ENCODE results near the gene RSPH6A. TPM values are rescaled to one million over a fixed set of nuclear protein-coding genes. Genes with fewer than 3 reads are reported as not detected.

Gene RSPH6A
- polyA plus RNA-seq, 1 of the 3 experiments (the other 2 are of a cell fraction) = 0.02 TPM

GRCh38 chr19:45766869-45767346 lies 48.2 kb downstream of the RSPH6A start:
- peak overlapping the region; percentile 60; the same call in 1 of the 2 replicates for H2AFZ ChIP-seq (ENCODE audit: low read depth)
- peak overlapping the region; percentile 78; the same call in 1 of the 2 replicates for H3K9ac ChIP-seq
- peaks cover 0 to 8% of the 10 kb centered on the region in 2 experiments for H3K36me3 ChIP-seq (replicated peaks in 1 of 2; ENCODE audit: control insufficient read depth in 1 of 2, insufficient read depth in 2 of 2, low read length in 1 of 2)
- no peaks in the 10 kb centered on the region for H3K79me2 ChIP-seq (ENCODE audit: insufficient read depth)
- DNase-seq = no peak
- WGBS (ENCODE audit: low lambda C conversion rate) = 83% methylated on average over 14 of the region's 24 CpGs
- peak overlapping the region; percentile 99 for H3K4me2 ChIP-seq
- CTCF ChIA-PET = interaction anchor here (0.8 to 5.1 kb wide), 9 partner anchors 9 to 73 kb away, joined by 3 to 33 read pairs (median 3); partner anchors contain the start of gene DMWD
- no peaks in the 10 kb centered on the region for H3K9me3 ChIP-seq
- peaks cover 11% of the 10 kb centered on the region; the same call in 1 of the 2 replicates for H4K20me1 ChIP-seq (ENCODE audit: insufficient read depth)
- peaks cover 25% of the 10 kb centered on the region for H3F3A ChIP-seq (replicated peaks; ENCODE audit: insufficient read depth)
- peak overlapping the region; percentile 1 to 84; a peak in 2 of 4 replicates for H3K27ac ChIP-seq (ENCODE audit: low read depth in 2 of 2, low read length in 1 of 2)
- no peak for TF ChIP-seq JUND (IDR thresholded peaks at IDR 0.05)
- no peak for TF ChIP-seq SIN3A (IDR thresholded peaks at IDR 0.05; ENCODE audit: borderline replicate concordance, low read depth, low read length)
- TF ChIP-seq POLR2AphosphoS5 (IDR thresholded peaks at IDR 0.05; ENCODE audit: low read depth, low read length) = no peak
- TF ChIP-seq RCOR1 (IDR thresholded peaks at IDR 0.05; ENCODE audit: low read length) = no peak
- TF ChIP-seq TAF1 (IDR thresholded peaks at IDR 0.05; ENCODE audit: borderline replicate concordance, low read depth, low read length) = no peak
- TF ChIP-seq FOXM1 (IDR thresholded peaks at IDR 0.05; ENCODE audit: low read depth) = no peak
- TF ChIP-seq GABPA (IDR thresholded peaks at IDR 0.05; ENCODE audit: low read depth) = no peak
- no peak for TF ChIP-seq USF1 (IDR thresholded peaks at IDR 0.05; ENCODE audit: borderline replicate concordance, low read depth)
- no peak for TF ChIP-seq SMC3 (IDR thresholded peaks at IDR 0.05; ENCODE audit: low read depth, low read length)
- TF ChIP-seq TCF12 (IDR thresholded peaks at IDR 0.05) = no peak
- H3K4me1 ChIP-seq (ENCODE audit: control insufficient read depth in 1 of 2, insufficient read depth in 2 of 2, low read depth in 1 of 2, low read length in 1 of 2) = peaks cover 8 to 28% of the 10 kb centered on the region in 2 experiments; a peak in 3 of 4 replicates
- POLR2A ChIA-PET = no interaction called here
- H3K4me3 ChIP-seq (ENCODE audit: low read depth in 2 of 2, low read length in 1 of 2) = peak overlapping the region; percentile 64 to 70
- no peaks in the 10 kb centered on the region for H3K9me2 ChIP-seq
- no peaks in the 10 kb centered on the region for H3K27me3 ChIP-seq (ENCODE audit: insufficient read depth)

GRCh38 chr19:45766296-45766868 lies 48.7 kb downstream of the RSPH6A start:
- H3K9me3 ChIP-seq = no peaks in the 10 kb centered on the region
- H3K79me2 ChIP-seq (ENCODE audit: insufficient read depth) = no peaks in the 10 kb centered on the region
- peaks cover 0 to 3% of the 10 kb centered on the region in 2 experiments for H3K36me3 ChIP-seq (replicated peaks in 1 of 2; ENCODE audit: control insufficient read depth in 1 of 2, insufficient read depth in 2 of 2, low read length in 1 of 2)
- no peak overlapping the region for H3K27ac ChIP-seq (ENCODE audit: low read depth in 2 of 2, low read length in 1 of 2)
- TF ChIP-seq MEF2A (IDR thresholded peaks at IDR 0.05; ENCODE audit: borderline replicate concordance, low read depth) (no peak), NFIC (IDR thresholded peaks at IDR 0.05; ENCODE audit: borderline replicate concordance) (no peak), NRF1 (IDR thresholded peaks at IDR 0.05; ENCODE audit: low read depth, low read length) (no peak), RXRA (IDR thresholded peaks at IDR 0.05; ENCODE audit: borderline replicate concordance, low read depth) (no peak), GABPA (IDR thresholded peaks at IDR 0.05; ENCODE audit: low read depth) (no peak), POLR2AphosphoS5 (IDR thresholded peaks at IDR 0.05; ENCODE audit: low read depth, low read length) (no peak), RAD21 (IDR thresholded peaks at IDR 0.05; ENCODE audit: low read length) (no peak), EZH2phosphoT487 (IDR thresholded peaks at IDR 0.05; ENCODE audit: borderline replicate concordance, low read depth) (no peak), USF2 (IDR thresholded peaks at IDR 0.05; ENCODE audit: borderline replicate concordance, low read depth, low read length) (no peak), EP300 (IDR thresholded peaks at IDR 0.05; ENCODE audit: borderline replicate concordance in 1 of 2, low read depth in 1 of 2, low read length in 1 of 2) (no peak)
- TF ChIP-seq, protein P1, sequence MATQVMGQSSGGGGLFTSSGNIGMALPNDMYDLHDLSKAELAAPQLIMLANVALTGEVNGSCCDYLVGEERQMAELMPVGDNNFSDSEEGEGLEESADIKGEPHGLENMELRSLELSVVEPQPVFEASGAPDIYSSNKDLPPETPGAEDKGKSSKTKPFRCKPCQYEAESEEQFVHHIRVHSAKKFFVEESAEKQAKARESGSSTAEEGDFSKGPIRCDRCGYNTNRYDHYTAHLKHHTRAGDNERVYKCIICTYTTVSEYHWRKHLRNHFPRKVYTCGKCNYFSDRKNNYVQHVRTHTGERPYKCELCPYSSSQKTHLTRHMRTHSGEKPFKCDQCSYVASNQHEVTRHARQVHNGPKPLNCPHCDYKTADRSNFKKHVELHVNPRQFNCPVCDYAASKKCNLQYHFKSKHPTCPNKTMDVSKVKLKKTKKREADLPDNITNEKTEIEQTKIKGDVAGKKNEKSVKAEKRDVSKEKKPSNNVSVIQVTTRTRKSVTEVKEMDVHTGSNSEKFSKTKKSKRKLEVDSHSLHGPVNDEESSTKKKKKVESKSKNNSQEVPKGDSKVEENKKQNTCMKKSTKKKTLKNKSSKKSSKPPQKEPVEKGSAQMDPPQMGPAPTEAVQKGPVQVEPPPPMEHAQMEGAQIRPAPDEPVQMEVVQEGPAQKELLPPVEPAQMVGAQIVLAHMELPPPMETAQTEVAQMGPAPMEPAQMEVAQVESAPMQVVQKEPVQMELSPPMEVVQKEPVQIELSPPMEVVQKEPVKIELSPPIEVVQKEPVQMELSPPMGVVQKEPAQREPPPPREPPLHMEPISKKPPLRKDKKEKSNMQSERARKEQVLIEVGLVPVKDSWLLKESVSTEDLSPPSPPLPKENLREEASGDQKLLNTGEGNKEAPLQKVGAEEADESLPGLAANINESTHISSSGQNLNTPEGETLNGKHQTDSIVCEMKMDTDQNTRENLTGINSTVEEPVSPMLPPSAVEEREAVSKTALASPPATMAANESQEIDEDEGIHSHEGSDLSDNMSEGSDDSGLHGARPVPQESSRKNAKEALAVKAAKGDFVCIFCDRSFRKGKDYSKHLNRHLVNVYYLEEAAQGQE (IDR thresholded peaks at IDR 0.05; ENCODE audit: low read depth, low read length) = no peak
- TF ChIP-seq, protein P2, sequence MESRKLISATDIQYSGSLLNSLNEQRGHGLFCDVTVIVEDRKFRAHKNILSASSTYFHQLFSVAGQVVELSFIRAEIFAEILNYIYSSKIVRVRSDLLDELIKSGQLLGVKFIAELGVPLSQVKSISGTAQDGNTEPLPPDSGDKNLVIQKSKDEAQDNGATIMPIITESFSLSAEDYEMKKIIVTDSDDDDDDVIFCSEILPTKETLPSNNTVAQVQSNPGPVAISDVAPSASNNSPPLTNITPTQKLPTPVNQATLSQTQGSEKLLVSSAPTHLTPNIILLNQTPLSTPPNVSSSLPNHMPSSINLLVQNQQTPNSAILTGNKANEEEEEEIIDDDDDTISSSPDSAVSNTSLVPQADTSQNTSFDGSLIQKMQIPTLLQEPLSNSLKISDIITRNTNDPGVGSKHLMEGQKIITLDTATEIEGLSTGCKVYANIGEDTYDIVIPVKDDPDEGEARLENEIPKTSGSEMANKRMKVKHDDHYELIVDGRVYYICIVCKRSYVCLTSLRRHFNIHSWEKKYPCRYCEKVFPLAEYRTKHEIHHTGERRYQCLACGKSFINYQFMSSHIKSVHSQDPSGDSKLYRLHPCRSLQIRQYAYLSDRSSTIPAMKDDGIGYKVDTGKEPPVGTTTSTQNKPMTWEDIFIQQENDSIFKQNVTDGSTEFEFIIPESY (IDR thresholded peaks at IDR 0.05; ENCODE audit: borderline replicate concordance, low read depth) = no peak
- H3F3A ChIP-seq (replicated peaks; ENCODE audit: insufficient read depth) = peaks cover 20% of the 10 kb centered on the region
- no peak overlapping the region for H3K4me3 ChIP-seq (ENCODE audit: low read depth in 2 of 2, low read length in 1 of 2)
- H2AFZ ChIP-seq (ENCODE audit: low read depth) = no peak overlapping the region
- POLR2A ChIA-PET = no interaction called here
- 100% methylated on average over 2 of the region's 17 CpGs for WGBS (ENCODE audit: low lambda C conversion rate)
- no peaks in the 10 kb centered on the region for H3K27me3 ChIP-seq (ENCODE audit: insufficient read depth)
- CTCF ChIA-PET = interaction anchor here (0.8 to 1.6 kb wide), 2 partner anchors 33 to 73 kb away, joined by 3 to 10 read pairs; no protein-coding TSS in a partner anchor
- H3K4me2 ChIP-seq = peak overlapping the region; percentile 99
- DNase-seq = peak; percentile 12
- H3K4me1 ChIP-seq (ENCODE audit: control insufficient read depth in 1 of 2, insufficient read depth in 2 of 2, low read depth in 1 of 2, low read length in 1 of 2) = peaks cover 8 to 27% of the 10 kb centered on the region in 2 experiments; a peak in 3 of 4 replicates
- H4K20me1 ChIP-seq (ENCODE audit: insufficient read depth) = peaks cover 10% of the 10 kb centered on the region; the same call in 1 of the 2 replicates
- no peaks in the 10 kb centered on the region for H3K9me2 ChIP-seq
- no peak overlapping the region for H3K9ac ChIP-seq
